SHP77 (cell line): ENCODE data around the gene PIM3.
"Not testable (repeated sequence)": the region's sequence is repeated elsewhere in the genome, so short reads cannot be mapped to it uniquely, and the experiment has no call there.

Experiments
- DNase-seq, 2 experiments: peaks; one replicate each; lab custom pipeline; 2025; lab: John Stamatoyannopoulos, UW

The PIM3 gene

GRCh38 chr22:49966774-49967705, 6.5 kb downstream of the PIM3 start:
- no peak for DNase-seq

DNA sequence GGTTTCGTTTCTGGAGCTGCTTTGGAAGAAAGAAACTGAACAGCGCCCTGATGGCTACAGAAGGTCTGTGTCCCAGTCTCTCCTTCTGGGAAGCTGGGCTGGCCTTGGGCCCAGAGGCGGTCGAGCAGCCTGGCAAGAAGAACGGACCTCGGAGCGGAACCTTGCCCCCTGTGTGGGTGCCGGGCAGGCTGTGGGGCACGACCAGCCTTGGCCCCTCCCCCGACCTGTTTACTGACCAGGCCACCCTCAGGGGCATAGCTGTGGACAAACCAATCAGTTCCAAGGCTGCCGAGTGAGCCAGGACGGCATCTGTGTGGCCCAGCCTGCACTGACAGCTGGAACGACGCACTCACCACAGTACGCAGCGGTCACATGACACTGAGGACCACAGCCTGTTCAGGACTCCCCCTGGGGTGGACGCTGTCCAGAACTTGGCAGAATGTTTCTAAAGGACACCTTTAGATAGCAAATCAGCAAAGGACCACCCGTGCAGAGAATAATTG, 7.2 kb downstream of the PIM3 start:
- no peak for DNase-seq

DNA sequence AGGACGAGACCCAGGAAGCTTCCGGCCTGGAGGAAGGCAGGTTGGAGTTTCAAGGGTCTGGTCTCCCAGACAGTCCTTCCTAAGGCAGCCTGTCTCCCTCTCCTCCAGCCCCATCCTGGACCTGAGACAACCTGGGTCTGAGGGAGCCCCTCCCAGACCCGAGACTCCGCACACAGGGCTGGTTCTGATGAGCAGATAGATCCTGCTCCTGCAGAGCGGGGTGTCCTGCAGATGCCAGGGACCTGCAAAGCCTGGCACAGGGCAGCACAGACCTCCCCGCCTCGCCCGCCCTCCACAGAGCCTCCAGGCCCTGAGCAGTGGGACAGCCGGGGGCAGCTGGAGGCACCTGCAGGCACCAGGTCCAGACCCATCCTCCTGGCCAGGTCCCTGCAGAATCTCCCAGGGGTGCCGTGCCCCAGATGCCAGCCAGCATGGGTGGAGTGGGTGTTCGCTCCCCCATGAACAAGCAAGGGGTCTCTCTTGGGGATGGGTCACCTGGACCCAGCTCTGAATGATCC, 7.8 kb downstream of the PIM3 start:
- no peak for DNase-seq

DNA sequence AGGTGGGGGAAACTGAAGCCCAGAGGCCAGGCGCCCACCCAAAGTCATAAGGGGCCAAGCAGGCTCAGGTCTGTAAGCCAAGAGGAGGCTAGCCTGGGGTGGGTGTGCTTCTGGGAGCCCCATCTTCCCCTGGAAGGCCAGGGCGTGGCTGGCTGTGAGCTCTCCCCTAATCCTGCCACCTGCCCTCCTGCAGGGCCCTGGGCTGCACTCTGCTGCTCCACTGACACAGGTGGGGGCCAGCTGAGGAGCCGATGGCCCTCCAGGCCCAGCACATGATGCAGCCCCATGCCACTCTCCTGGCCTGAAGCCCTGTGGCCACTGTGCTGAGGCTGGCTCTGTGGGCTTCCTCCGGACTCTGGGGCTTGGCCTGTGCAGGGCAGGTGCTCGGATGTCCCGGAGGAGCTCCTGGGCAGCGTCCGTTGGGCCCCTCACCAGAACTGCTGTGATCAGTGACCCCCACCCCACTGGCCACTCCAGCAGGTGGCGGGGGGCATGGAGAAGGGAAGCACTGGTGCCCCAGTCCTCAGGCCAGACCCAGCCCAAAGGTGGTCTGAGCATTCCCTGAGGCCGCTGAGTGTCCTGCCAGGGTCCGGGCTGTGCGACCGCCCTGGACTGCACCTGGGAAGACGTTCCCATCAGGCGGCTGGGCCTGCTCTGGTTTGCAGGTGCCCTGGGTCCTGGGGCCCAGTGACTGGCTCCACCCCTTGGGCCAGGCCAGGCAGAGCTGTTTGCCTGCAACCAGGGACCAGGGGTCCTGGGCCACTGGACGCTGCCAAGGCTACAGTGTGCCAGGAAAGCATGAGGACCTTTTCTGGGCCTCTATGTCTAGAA, 8.5 kb downstream of the PIM3 start:
- no peak for DNase-seq

DNA sequence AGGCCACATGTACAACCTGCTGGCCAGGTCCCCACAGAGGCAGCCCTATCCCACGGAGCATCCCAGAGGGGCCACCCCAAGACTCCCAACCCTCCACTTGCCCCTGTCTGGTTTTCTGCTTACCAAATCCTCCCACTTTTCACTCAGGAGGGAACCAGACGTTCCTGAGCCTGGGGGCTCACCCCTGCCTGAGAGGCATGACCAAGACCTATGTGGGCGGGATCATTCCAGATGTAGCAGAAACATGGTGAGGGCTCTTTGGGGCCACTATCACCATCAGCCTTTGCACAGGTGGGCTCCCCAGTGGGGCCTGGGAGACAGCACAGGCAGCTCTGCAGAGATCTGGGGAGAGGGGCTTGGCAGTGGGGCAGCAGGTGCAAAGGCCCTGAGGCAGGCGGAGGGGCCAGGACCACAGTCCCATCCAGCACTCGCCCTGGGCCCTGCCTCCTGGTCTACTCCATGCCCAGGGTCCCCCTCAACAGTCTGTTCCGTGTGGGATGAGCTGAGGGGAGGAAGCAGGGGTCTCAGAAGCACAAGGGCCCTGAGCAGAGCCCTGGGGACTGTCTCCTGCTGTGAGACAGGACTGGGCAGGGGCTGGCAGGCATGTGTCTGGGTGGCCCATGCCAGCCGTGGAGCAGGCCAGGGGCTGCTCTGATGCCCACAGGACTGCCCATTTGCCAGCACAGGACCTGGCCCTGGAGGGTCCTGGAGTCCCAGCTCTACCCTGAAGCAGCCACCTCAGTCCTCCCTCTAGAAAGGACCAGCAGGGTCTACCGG, 9.4 kb downstream of the PIM3 start:
- DNase-seq = no peak

DNA sequence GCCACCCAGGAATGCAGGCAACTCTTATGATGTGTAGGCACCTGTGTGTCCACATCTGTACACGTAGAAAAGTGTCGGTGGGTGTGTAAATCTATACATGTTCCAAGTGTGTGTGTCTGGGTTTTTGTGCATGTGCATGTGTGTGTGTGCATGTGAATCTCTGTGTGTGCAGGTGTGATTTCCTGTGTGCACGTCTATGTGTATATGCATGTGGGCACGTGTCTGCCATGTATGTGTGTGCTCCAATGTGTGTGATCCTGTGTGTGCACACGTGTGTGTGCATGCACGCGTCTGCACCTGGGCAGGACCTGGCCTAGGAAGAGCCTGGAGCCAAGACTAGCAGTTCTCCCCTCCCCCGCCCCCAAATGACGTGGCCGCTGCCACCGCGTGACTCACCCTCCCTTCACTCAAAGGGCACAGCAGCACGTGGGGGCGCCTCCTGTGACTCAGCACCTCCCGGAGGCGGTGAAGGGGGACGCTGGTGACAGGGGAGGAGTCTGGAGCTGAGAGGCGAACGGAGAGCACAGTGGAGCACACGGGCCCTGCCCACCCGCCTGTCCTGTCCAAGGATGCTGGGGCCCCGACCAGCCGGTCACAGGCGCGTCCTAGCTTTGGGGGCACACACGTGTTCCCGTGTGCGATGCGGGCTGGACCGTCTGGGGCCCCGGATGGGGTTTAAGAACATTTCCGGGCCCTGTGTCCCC, 10.1 kb downstream of the PIM3 start:
- peak; percentile 83 to 95 for DNase-seq

DNA sequence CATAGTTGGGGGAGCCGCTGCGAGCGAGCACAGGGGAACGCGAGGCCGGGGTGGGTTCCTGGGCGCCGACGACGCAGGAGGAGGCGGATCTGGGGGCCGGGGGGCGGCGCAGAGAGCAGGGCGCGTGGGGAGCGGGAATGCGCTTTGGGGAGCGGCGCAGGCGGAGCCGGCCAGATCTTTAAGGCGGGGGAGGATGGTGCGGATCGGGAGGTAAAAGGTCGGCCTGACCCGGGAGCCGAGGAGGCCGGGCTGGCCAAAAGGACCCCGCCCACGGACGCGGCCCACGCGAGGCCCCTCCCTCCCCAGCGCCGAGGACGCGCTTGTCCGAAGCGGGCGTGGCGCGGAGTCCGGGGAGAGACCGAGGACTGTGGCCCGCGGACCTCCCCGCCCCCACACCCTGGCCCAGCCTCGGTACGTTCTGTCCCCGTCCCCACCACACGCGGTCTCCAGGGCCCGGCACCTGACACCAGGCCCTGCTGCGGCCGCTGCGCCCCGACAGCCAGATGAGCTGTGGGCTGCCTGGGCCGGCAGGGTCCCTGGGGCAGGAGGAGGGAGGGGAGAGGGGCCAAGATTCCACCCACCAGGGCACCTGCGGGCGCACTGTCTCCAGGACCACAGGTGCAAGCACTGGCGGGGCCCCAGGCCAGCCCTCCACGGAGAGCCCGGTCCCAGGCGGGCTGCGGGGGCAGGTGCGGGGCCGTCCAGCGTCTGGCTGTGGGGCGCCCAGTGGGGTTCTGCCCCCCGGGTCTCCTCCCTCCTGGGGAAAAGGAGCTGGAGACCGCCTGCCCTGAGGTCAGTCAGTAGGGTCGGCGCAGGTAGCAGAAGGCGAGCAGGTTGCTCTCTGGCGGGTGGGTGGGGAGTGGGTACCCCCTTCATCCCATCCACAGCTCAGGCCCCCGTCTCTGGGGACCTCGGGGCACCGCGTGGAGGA, 10.9 kb downstream of the PIM3 start:
- DNase-seq = no peak

- DNase-seq = no peak
Measured at GRCh38 chr22:49972163-49973017, 11.8 kb downstream of the PIM3 start.

DNA sequence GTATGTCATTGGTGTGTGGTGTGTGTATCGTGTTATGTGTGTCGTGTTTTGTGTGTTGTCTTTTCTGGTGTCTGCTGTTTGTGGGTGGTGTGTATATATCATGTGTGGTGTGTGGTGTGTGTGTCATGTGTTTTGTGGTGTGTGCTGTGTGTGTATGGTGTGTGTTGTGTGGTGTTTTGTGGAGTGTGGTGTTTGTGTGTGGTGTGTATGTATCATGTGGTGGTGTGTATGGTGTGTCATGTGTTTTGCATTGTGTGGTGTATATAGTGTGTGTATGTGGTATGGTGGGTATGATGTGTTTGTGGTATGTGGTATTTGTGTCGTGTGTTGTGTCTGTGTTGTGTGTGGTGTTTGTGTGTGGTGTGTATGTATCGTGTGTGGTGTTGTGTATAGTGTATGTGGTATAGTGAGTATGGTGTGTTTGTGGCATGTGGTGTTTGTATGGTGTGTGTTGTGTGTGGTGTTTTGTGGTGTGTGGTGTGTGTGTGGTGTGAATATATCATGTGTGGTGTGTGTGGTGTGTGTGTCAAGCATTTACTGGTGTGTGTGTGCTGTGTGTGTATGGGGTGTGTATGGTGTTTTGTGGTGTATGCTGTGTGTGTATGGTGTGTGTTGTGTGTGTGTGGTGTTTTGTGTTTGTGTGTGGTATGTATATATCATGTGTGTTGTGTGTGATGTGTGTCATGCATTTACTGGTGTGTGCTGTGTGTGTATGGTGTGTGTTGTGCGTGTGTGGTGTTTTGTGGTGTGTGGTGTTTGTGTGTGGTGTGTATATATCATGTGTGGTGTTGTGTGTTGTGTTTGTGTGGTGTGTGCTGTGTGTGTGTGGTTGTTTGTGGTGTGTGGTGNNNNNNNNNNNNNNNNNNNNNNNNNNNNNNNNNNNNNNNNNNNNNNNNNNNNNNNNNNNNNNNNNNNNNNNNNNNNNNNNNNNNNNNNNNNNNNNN, 12.7 kb downstream of the PIM3 start:
- no peak for DNase-seq

DNA sequence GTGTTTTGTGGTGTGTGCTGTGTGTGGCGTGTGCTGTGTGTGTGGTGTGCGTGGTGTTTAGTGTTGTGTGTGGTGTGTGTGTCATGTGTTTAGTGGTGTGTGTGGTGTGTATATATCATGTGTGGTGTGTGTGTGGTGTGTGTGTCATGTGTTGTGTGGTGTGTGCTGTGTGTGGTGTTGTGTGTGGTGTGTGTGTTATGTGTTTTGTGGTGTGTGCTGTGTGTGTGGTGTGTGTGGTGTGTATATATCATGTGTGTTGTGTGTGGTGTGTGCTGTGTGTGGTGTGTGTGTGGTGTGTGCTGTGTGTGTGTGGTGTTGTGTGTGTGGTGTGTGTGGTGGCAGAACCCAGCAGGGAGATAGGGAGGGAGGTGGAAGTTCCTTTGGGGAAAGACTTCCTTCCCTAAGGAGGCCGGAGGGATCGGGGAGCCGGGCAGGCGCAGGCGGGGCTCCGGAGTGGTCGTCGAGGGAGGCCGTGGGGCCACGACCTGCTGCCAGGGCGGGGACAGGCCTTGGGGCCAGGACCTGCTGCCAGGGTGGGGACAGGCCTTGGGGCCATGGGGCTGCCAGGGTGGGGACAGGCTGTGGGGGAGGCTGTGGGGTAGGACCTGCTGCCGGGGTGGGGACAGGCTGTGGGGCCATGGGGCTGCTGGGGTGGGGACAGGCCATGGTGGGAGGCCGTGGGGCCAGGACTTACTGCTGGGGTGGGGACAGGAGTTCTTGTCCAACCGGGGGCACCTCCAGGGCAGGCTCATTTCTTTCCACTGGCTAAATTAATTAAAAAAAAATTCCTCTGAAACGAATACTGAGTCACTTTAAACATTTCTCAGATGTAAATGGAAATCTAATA, 15.2 kb downstream of the PIM3 start:
- no peak for DNase-seq

DNA sequence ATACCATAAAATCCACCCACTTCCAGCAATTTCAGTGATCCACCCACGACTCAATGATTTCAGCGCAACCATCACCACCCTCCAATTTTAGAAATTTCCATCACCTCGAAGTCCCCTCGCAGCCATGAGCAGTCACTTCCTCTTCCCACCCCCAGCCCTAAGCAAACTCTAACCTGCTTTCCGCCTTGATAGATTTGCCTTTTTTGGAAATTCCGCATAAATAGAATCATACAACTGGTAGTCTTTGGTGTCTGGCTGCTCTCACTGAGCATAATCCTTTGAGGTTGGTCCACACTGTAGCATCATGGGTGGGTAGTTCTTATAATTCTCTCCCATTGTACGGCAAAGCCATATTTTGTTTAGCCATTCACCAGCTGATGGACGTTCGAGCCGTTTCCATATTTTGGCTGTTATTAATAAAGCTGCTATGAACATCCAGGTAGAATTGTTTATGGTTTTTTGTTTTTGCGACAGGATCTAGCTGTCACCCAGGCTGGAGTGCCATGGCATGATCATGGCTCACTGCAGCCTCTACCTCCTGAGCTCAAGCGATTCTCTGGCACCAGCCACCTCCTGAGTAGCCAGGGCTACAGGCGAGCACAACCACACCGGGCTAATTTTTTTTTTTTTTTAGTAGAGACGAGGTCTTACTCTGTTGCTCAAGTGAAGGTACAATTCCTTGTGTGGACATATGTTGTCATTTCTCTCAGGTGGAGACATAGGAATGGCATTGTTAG, 16.0 kb downstream of the PIM3 start:
- no peak for DNase-seq

GRCh38 chr22:49977578-49977977, 17.0 kb downstream of the PIM3 start:
- DNase-seq = no peak

DNA sequence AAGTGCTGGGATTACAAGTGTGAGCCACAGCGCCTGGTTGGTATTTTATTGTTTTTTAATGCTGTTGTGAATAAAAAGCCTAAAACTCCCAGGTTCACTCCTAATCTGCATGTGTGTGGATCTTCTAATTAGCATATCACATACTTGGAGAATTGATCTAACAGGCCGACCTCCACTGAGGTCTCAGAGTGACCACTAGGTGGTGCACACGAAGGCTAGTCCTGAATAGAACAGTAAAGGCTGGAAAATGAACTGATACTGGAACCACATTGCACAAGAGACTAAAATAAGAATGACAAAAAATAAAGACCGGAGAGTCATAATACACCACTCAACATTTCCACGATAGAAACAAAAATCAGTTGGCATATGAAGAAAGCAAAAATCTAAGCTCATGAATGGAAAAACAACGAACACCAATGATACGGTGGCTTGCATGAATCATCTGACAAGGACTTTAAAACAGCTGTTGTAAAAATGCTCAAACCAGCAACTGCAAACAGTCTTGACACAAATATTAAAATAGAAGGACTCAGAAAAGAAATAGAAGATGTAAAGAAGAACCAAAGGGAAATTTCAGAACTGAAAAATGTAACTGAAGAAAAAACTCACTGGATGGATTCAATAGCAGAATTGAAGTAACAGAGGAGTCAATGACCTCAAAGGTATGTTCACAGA, 19.2 kb downstream of the PIM3 start:
- peak in 1 of 2 experiments; percentile 25 for DNase-seq

DNA sequence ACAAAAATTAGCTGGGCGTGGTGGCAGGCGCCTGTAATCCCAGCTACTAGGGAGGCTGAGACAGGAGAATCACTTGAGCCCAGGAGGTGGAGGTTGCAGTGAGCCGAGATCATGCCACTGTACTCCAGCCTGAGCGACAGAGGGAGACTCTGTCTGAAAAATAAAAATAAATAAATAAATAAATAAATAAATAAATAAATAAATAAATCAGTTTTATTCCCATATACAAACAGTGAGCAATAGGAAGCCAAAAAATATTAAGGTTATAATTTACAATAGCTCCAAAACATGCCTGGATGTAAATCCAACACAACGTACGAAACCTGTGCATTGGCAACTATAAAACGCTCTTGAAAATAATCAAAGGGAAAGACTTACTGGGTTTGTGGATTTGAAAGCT, 21.2 kb downstream of the PIM3 start:
- DNase-seq = not testable (repeated sequence)

GRCh38 chr22:49983148-49984042, 22.8 kb downstream of the PIM3 start:
- no peak for DNase-seq
